HepG2 (cell line): ENCODE measurements around the gene ASTN2. TPM values are rescaled to one million over a fixed set of nuclear protein-coding genes. Genes with fewer than 3 reads are reported as not detected.

Source experiments
- ATAC-seq: fragments of 200-7000 bp; cut with Tn5 transposase; 3 replicates; pipeline ENCODE4 v1.9.1; 2020; ENCODE audit warnings: mild to moderate bottlenecking, moderate library complexity
- BruUV-seq: library from RNA; stranded (reverse); fragments of 400-500 nt; replicated peaks from 2 replicates; lab custom pipeline; 2021; lab: Mats Ljungman, UMichigan
- CTCF ChIA-PET: fragments of 300-600 bp; formaldehyde crosslinking; extraction: SDS; loops from one replicate; lab custom pipeline; 2021; ENCODE audit warnings: low total read pairs, inconsistent platforms, low intra/inter-chr PET ratio; lab: Yijun Ruan, JAX
- POLR2A ChIA-PET: fragments of 350-600 bp; sonication (Branson Sonifier 250); formaldehyde crosslinking; loops from one replicate; lab custom pipeline; 2020; ENCODE audit warnings: antibody characterized with exemption, inconsistent platforms; lab: Yijun Ruan, JAX
- DNase-seq: peaks from one replicate; pipeline ENCODE4 v3.0.0-alpha.2; 2015; ENCODE audit warnings: low spot score
- FAIRE-seq: peaks from 3 replicates; lab custom pipeline; 2011; peaks lifted over from hg19 to GRCh38; lab: Jason Lieb, UNC
- H2AFZ ChIP-seq: one replicate; pipeline ENCODE4 v1.6.1; 2011; ENCODE audit warnings: low read length, inconsistent platforms
- H3K27ac ChIP-seq: fragments of 300-600 bp; 3 replicates; pipeline ENCODE4 v1.8.0; 2011; ENCODE audit warnings: mixed run types, mild to moderate bottlenecking, mixed read lengths, low read length, inconsistent platforms; ENCODE audit not compliant: insufficient read depth; ENCODE audit errors: extremely low read length
- H3K27me3 ChIP-seq, 2 experiments: fragments of 200-600 bp in 1 of 2; 2 replicates in 1 of 2; 3 replicates in 1 of 2; pipeline versions ENCODE4 v1.6.0 to v1.8.0; 2011; ENCODE audit warnings: low read length in 2 of 2, mild to moderate bottlenecking in 2 of 2, moderate library complexity in 2 of 2, inconsistent platforms in 1 of 2; ENCODE audit not compliant: insufficient read depth in 2 of 2, control insufficient read depth in 1 of 2
- H3K36me3 ChIP-seq, 2 experiments: fragments of 200-600 bp in 1 of 2; replicated peaks in 1 of 2; 2 replicates in 1 of 2; 3 replicates in 1 of 2; pipeline versions ENCODE4 v1.5.1 to v1.8.0; 2011; ENCODE audit warnings: low read length in 2 of 2, inconsistent platforms in 1 of 2; ENCODE audit not compliant: insufficient read depth in 2 of 2, control insufficient read depth in 1 of 2
- H3K4me1 ChIP-seq: 2 replicates; pipeline ENCODE4 v1.5.1; 2012; ENCODE audit warnings: low read length, inconsistent platforms; ENCODE audit not compliant: insufficient read depth
- H3K4me2 ChIP-seq: 2 replicates; pipeline ENCODE4 v1.6.0; 2011; ENCODE audit warnings: low read depth, low read length, inconsistent platforms
- H3K4me3 ChIP-seq, 3 experiments: fragments of 200-600 bp in 1 of 3; sonication (generic), shearing (Covaris generic) in 1 of 3; replicated peaks in 1 of 3; 2 replicates each; pipeline ENCODE4 v1.5.1; 2011 to 2016; ENCODE audit warnings: low read length in 3 of 3, inconsistent platforms in 2 of 3, low read depth in 2 of 3, mild to moderate bottlenecking in 2 of 3, control low read depth in 1 of 3, mixed read lengths in 1 of 3; ENCODE audit not compliant: insufficient read depth in 1 of 3
- H3K79me2 ChIP-seq: one replicate; pipeline ENCODE4 v1.6.1; 2011; ENCODE audit warnings: low read length, inconsistent platforms; ENCODE audit not compliant: insufficient read depth
- H3K9ac ChIP-seq: 2 replicates; pipeline ENCODE4 v1.6.0; 2011; ENCODE audit warnings: mild to moderate bottlenecking, low read depth, low read length, inconsistent platforms; ENCODE audit not compliant: insufficient read depth
- H3K9me3 ChIP-seq: 2 replicates; pipeline ENCODE4 v1.5.1; 2012; ENCODE audit warnings: mild to moderate bottlenecking, low read length
- H4K20me1 ChIP-seq: 2 replicates; pipeline ENCODE4 v1.6.0; 2011; ENCODE audit warnings: inconsistent platforms, mild to moderate bottlenecking, low read length, moderate library complexity; ENCODE audit not compliant: insufficient read depth
- CCAR2 ChIP-seq: fragments of 200-400 bp; formaldehyde crosslinking; optimal IDR thresholded peaks from 2 replicates; pipeline ENCODE3; 2018; ENCODE audit warnings: low read depth, mild to moderate bottlenecking, low read length, moderate library complexity
- CENPT ChIP-seq: sonication (generic); formaldehyde crosslinking; IDR thresholded peaks from 2 replicates; pipeline ENCODE4 v1.8.0; 2022; ENCODE audit warnings: low read depth, mild to moderate bottlenecking, moderate library complexity, missing genetic modification reagents
- GLI4 ChIP-seq: sonication (generic); formaldehyde crosslinking; IDR thresholded peaks from 2 replicates; pipeline ENCODE4 v1.5.1; 2020; ENCODE audit warnings: missing genetic modification reagents, mild to moderate bottlenecking, moderate library complexity, borderline replicate concordance
- NFATC3 ChIP-seq: sonication (generic); formaldehyde crosslinking; IDR thresholded peaks from 2 replicates; pipeline ENCODE4 v1.5.1; 2020; ENCODE audit warnings: mild to moderate bottlenecking, missing genetic modification reagents
- NR2C2 ChIP-seq: sonication (generic); formaldehyde crosslinking; IDR thresholded peaks from 2 replicates; pipeline ENCODE4 v1.4.0; 2020; ENCODE audit warnings: missing genetic modification reagents, mild to moderate bottlenecking, moderate library complexity, borderline replicate concordance
- ZNF441 ChIP-seq: sonication (generic); formaldehyde crosslinking; IDR thresholded peaks from 2 replicates; pipeline ENCODE4 v1.7.0; 2021; ENCODE audit warnings: missing genetic modification reagents, borderline replicate concordance
- WGBS: methylation state at CpG from one replicate; pipeline ENCODE4 v1.1.6; 2017; ENCODE audit warnings: low lambda C conversion rate; 5-methylcytosine and 5-hydroxymethylcytosine counted together
- in situ Hi-C: cut with HindIII; loops from 2 replicates; pipeline ENCODE4 v1.10.0; 2017; ENCODE audit warnings: low pct_unique_long_range_greater_than_20kb; ENCODE audit not compliant: extremely low pct_ligation_motif_present
- intact Hi-C: fragments of 100-400 bp; cut with micrococcal nuclease; formaldehyde crosslinking; loops from one replicate; pipeline ENCODE4 v1.10.0; 2022; ENCODE audit not compliant: unreplicated experiment
- polyA plus RNA-seq, 8 experiments: library from polyadenylated mRNA; depleted of rRNA in 3 of 8; stranded (reverse) in 7 of 8; unstranded in 1 of 8; fragments of >200 nt; fragmentation: Illumina TruSeq in 4 of 8; extraction: Trizol in 4 of 8; gene quantifications; 2 replicates each; pipeline versions ENCODE4 v1.2.1 to v1.2.3, GENCODE V29; 2011 to 2016; ENCODE audit warnings: low read depth in 4 of 8, missing spikeins in 1 of 8, mixed read lengths in 1 of 8; ENCODE audit not compliant: insufficient read depth in 1 of 8
- total RNA-seq, 5 experiments: library from RNA; depleted of rRNA; stranded (reverse); fragments of >200 nt; fragmentation: Illumina TruSeq; extraction: Trizol; gene quantifications; 2 replicates each; pipeline ENCODE4 v1.2.3, GENCODE V29; 2016; ENCODE audit warnings: low read depth in 1 of 5
- TF ChIP-seq, protein P1 (sequence below): sonication (generic); formaldehyde crosslinking; IDR thresholded peaks from 2 replicates; pipeline ENCODE4 v1.5.0; 2020; ENCODE audit warnings: missing genetic modification reagents
- TF ChIP-seq, protein P2 (sequence below): sonication (generic); formaldehyde crosslinking; IDR thresholded peaks from 2 replicates; pipeline ENCODE4 v1.8.1; 2023; ENCODE audit warnings: mild to moderate bottlenecking, missing genetic modification reagents, borderline replicate concordance

Gene ASTN2
- total and polyA plus RNA-seq, 2 of the 13 experiments (the other 11 are each of a cell fraction or from before 2014, with no cell fraction given): 5.2 to 13.5 TPM

DNA sequence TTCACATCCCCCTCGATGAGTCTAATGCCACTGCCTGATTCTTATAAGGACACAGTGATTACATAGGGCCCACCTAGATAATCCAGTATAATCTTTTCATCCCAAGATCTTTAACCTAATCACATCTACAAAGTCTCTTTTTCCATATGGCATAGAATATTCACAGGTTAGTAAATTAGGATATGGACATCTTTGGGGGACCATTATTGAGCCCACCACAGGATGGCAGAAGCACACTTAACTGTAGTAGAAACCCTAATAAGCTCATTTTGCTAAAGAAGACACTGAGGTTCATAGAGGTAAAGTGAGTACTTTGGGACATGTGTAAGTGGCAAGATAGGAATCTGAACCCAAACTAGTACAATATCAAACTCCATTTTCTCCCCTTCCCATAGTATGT lies 38.9 kb downstream of the ASTN2 start:
- TF ChIP-seq CENPT (no peak), ZNF441 (CRISPR knock-in tag) (no peak)
- Histone ChIP-seq H3K9me3 (no peaks in the 10 kb centered on the region), H3K36me3 (no peaks in the 10 kb centered on the region), H4K20me1 (no peaks in the 10 kb centered on the region), H3K4me1 (no peaks in the 10 kb centered on the region), H3K9ac (no peak overlapping the region), H3K27ac (no peak overlapping the region), H3K27me3 (no peaks in the 10 kb centered on the region), H3K4me3 (no peak overlapping the region), H3K4me2 (no peak overlapping the region), H3K79me2 (no peaks in the 10 kb centered on the region), H2AFZ (no peak overlapping the region)
- ATAC-seq: no peak
- in situ Hi-C loops (no loop called here), intact Hi-C loops (no loop called here)
- 5% methylated on average over 1 of the region's 1 CpG for WGBS
- CTCF ChIA-PET: no interaction called here
- no TSS peak for BruUV-seq
- POLR2A ChIA-PET: no interaction called here
- no peak for DNase-seq
- FAIRE-seq: no peak

DNA sequence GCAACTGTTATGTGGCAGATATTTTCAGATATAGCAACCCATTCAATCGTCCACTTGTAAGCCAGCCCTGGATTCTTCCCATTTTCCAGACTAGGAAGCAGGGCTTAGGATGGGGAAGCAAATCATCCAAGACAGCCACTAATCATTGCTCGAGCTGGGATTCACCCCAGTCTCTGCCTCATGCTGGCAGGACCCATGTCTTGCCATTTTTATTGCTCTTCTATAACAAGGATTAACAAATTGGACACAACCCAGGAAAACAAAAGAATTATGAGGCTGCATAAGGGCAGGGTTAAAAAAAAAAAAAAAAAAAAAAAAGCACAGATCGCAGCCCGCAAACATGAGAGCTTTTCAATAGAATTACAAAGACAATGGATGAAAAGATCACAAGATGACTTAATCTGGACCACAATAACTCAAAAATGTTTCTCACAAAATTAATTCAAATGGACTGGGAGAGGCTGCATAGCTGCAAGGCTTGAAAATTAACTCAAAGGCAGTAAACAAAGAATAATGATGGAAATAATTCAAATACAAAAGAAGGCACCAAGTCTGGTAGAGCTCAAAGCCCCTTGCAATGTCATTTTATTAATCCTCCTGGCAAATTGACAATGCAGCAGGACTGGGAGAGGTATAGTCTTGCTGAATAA lies 40.7 kb downstream of the ASTN2 start:
- no TSS peak for BruUV-seq
- Histone ChIP-seq H3K9ac (no peak overlapping the region), H3K36me3 (no peaks in the 10 kb centered on the region), H2AFZ (no peak overlapping the region), H3K4me1 (no peaks in the 10 kb centered on the region), H3K9me3 (no peaks in the 10 kb centered on the region), H3K27ac (no peak overlapping the region), H3K4me3 (no peak overlapping the region), H3K79me2 (no peaks in the 10 kb centered on the region), H4K20me1 (no peaks in the 10 kb centered on the region), H3K4me2 (no peak overlapping the region), H3K27me3 (no peaks in the 10 kb centered on the region)
- FAIRE-seq (no peak), ATAC-seq (no peak), DNase-seq (no peak)
- intact Hi-C loops: no loop called here
- in situ Hi-C loops: no loop called here
- CTCF ChIA-PET: no interaction called here
- POLR2A ChIA-PET: no interaction called here
- TF ChIP-seq, protein P1, sequence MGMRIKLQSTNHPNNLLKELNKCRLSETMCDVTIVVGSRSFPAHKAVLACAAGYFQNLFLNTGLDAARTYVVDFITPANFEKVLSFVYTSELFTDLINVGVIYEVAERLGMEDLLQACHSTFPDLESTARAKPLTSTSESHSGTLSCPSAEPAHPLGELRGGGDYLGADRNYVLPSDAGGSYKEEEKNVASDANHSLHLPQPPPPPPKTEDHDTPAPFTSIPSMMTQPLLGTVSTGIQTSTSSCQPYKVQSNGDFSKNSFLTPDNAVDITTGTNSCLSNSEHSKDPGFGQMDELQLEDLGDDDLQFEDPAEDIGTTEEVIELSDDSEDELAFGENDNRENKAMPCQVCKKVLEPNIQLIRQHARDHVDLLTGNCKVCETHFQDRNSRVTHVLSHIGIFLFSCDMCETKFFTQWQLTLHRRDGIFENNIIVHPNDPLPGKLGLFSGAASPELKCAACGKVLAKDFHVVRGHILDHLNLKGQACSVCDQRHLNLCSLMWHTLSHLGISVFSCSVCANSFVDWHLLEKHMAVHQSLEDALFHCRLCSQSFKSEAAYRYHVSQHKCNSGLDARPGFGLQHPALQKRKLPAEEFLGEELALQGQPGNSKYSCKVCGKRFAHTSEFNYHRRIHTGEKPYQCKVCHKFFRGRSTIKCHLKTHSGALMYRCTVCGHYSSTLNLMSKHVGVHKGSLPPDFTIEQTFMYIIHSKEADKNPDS (CRISPR knock-in tag): no peak
- no peak for TF ChIP-seq CCAR2
- TF ChIP-seq GLI4 (CRISPR knock-in tag): no peak
- TF ChIP-seq, protein P2, sequence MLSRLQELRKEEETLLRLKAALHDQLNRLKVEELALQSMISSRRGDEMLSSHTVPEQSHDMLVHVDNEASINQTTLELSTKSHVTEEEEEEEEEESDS: no peak
- no peak for TF ChIP-seq NR2C2 (CRISPR knock-in tag)
- TF ChIP-seq NFATC3 (CRISPR knock-in tag): no peak
- WGBS: 0% methylated on average over 4 of the region's 4 CpGs
